Measurements from ENCODE around the gene NR2F2.

Gene NR2F2

DNA sequence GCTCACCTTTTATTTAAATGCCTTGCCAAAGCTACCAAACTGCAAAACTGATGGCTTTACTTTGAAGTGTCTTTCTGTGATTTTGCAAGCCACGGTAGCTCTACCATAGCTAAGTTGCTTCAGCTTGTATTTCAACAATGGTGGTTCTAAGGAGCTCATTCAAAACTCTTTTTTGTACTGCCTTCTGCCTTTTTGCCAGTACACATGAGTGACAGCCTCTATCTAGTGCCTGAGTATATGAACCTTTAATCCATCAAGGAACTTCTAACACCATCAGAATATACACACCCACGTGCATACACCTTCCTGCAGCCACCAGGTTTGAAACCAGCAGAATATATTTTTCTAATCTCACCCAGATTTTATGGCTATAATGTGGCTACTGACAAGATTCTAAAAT, 10.4 kb upstream of the NR2F2 start:
- no peak for DNase-seq (ENCODE audit: low read depth)

GRCh38 chr15:96320703-96321638, 9.5 kb upstream of the NR2F2 start:
- DNase-seq (ENCODE audit: low read depth): no peak

- DNase-seq (ENCODE audit: low read depth): no peak
Measured at GRCh38 chr15:96321639-96322535, 8.6 kb upstream of the NR2F2 start.

DNA sequence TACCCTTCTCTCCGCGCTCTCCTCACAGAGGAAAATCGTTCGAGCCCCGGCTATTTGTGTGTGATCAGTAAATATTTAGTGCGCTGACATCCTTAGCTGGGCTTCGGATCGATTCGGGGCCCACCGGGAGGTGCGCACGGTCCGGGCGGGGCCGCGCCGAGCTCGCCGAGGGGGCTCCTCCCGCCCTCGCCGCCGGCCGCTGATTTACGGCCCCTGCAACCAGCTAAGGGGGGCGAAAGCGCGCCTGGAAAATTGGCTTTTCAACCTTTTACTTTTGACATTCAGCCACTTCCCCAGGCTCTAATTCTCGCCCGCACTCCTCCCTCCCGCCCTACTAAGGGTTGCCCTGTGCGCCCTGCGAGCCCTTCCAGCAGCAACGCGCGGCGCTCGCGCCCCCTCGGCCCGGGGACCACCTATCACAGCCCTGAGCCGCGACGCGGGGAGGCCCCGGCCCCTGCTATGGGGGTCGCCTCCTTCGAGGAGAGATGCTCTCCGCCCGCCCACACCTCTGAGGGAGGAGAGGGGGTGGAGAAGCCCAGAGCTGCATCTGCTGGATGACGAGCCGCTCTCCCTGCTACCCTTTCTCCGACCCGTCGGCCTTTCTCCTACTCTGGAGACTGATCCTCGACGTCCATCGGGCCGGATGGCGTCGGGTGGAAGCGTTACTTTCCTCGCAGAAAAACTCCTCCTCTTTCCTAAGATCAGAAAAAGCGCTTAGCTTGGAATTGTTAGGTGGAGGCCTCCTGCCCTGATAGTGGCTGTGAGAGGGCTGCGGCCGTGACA, 7.8 kb upstream of the NR2F2 start:
- DNase-seq (ENCODE audit: low read depth): no peak

- no peak for DNase-seq (ENCODE audit: low read depth)
Measured at GRCh38 chr15:96323319-96324145, 7.0 kb upstream of the NR2F2 start.

- DNase-seq (ENCODE audit: low read depth): no peak
Measured at GRCh38 chr15:96324192-96324895, 6.2 kb upstream of the NR2F2 start.

DNA sequence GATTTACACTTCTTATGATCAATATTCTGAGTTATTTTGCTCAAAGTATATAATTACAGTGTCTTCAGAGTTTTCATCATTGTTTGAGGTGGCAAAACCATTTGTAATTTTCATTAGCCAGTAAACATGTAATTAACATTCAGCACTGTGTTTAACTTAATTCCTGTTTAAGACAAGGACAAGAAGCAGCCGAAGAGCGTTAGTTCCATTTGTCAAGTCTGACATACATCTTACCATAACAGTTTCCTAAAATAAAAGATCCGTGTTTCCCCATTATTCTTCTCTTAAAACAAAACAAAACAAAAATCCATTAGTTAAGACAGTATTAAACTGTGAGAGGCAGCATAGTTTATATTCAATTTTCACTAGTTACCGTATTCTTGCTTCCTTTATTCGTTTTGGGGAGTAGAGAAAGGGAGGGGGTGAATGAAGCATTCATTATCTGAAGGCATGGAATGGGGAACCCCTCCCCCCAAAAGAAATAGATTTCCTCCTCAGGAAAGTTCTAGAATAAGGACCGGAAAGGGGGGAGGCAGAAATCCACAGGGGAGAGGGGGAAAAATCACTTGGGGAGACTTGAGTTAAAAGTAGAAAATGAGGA, 5.5 kb upstream of the NR2F2 start:
- no peak for DNase-seq (ENCODE audit: low read depth)

DNA sequence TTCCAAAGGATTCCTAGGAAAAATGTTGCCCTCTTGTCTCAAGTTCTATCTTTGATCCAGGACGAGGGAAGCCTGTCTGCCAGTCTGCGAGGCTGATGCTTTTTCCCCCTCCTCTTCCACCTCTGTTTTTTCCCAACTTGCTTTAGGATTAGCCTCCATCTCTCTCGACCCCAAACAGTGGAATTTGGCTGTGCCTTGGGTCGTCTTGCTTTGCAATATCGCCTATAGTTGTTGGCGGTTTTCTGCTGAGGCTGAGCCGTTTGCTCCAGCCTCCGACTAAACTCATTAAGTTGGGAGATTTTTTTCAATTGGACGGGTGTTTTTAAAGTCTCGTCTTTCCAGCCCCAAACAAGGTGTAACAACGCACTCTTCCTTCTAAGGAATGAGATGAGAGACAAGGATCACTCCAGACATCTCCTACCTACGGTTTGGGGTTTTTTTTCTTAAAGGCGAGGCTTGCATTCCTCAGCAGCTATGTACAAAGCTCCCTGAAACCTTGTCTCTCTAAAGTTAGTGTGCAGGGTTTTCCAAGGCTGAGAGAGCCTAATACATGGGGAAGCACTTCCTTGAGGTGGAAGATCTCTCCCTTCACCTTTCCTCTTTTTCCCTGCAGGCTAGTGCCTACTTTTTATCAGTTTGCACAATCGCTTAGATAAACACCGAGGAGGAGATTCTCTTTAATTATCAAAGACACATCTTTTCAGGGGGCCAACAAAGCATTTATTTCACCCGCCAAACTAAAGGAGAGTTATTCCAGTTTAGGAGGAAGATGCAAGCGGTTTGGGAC, 4.8 kb upstream of the NR2F2 start:
- no peak for DNase-seq (ENCODE audit: low read depth)

- no peak for DNase-seq (ENCODE audit: low read depth)
Measured at GRCh38 chr15:96326328-96327154, 4.0 kb upstream of the NR2F2 start.

DNA sequence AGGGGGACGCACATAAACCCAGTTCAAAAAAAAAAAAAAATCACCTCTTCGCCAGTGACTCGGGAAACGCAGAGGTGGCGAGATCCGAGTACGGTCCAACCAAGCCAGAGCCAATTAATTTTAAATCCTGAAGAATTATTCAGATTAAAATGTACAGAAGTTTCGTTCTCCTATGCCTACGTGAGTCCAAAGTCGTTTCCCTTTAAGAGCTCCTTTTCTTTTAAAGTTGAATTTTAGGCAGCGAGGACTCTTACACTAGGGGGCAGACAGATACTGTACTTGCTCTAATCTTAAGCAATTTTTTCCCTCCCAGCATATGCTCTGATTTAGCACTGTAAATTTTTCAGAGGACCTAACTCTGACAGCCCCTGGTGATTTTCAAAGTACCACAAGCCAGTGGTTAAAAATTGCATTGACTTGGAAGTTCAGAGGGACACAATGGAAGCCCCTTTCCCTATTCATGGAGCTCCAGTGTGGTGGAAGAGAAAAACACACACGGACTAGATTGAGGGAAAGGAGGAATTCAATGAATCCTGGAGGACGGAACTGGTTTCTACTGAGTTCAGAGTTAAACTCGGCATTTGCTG, 3.3 kb upstream of the NR2F2 start:
- DNase-seq (ENCODE audit: low read depth): no peak

- DNase-seq (ENCODE audit: low read depth): no peak
Measured at GRCh38 chr15:96328181-96328876, 2.2 kb upstream of the NR2F2 start.

DNA sequence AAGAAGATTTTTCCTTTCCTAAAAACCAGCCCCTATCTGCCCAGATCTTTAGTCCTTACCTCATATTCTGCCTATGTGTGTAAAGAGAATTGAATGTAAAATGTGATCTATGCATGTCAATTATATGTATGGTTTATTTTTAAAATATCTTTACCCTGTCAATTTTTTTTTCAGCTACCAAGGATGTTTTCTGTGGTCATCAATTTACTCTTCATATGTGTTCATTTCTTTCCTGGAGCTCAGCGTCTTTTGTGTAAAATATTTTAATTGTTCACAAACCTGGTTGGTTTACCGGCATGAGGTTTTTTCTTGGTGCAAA, 1.7 kb upstream of the NR2F2 start:
- DNase-seq (ENCODE audit: low read depth): no peak

GRCh38 chr15:96329403-96329981, 1.0 kb upstream of the NR2F2 start:
- no peak for DNase-seq (ENCODE audit: low read depth)

DNA sequence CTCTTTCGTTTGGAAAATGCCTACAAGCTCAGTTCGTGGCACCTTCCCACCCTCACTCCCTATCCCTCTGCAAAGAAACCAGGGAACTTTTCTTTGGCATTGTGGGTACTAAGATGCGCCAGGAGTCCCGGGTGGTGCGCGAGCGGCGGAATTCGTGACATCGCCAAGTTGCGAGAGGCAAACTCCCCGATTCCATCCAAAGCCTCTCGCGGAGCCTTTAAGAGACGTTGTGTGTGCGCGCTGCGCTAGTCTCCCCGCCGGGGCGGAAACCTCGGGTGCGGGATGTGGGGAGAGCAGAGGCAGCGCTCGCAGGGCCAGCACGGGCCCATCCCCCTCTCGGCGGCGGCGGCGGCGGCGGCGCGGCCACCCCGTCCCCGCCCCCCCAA, 443 bp upstream of the NR2F2 start:
- DNase-seq (ENCODE audit: low read depth): no peak

- no peak for DNase-seq (ENCODE audit: low read depth)
Measured at GRCh38 chr15:96331144-96331944, 844 bp downstream of the NR2F2 start.

- no peak for DNase-seq (ENCODE audit: low read depth)
Measured at GRCh38 chr15:96331945-96332636, 1.6 kb downstream of the NR2F2 start.

Data from activated T-helper 1 cell treated with Interleukin-2 at 50 U/mL for 16 hours (primary cell).